Upper lobe of left lung (tissue), 6 donors: Measurements from ENCODE around the gene CIITA. TPM values are rescaled to one million over a fixed set of nuclear protein-coding genes. Genes with fewer than 3 reads are reported as not detected.
"Not testable (repeated sequence)": the region's sequence is repeated elsewhere in the genome, so short reads cannot be mapped to it uniquely, and the experiment has no call there.

Experiments used
- ATAC-seq, 2 donors: fragments of 200-7000 bp; cut with Tn5 transposase; one replicate each; pipeline ENCODE4 v1.9.1; 2022; ENCODE audit warnings: mild to moderate bottlenecking in 2 of 2, moderate library complexity in 2 of 2; ENCODE audit not compliant: low FRiP score in 2 of 2
- DNase-seq, 2 donors: peaks; one replicate each; pipeline ENCODE4 v3.0.0-alpha.2; 2019 to 2020
- H3K27ac ChIP-seq, 4 donors: fragments of 200-600 bp; sonication (generic); one replicate each; pipeline ENCODE4 v1.5.1; 2016 to 2019
- H3K27me3 ChIP-seq, 4 donors: fragments of 200-600 bp; sonication (generic); one replicate each; pipeline ENCODE4 v1.5.1; 2017 to 2019
- H3K36me3 ChIP-seq, 4 donors: fragments of 200-600 bp; sonication (generic); one replicate each; pipeline ENCODE4 v1.5.1; 2016 to 2019
- H3K4me1 ChIP-seq, 4 donors: fragments of 200-600 bp; sonication (generic); one replicate each; pipeline ENCODE4 v1.5.1; 2018 to 2019
- H3K4me3 ChIP-seq, 4 donors: fragments of 200-600 bp; sonication (generic); one replicate each; pipeline ENCODE4 v1.5.1; 2017 to 2019; ENCODE audit warnings: mild to moderate bottlenecking in 2 of 4, moderate library complexity in 1 of 4
- H3K9me3 ChIP-seq, 4 donors: fragments of 200-600 bp; sonication (generic); one replicate each; pipeline ENCODE4 v1.5.1; 2018 to 2019
- EP300 ChIP-seq, 4 donors: sonication (generic); formaldehyde crosslinking; IDR thresholded peaks; one replicate each; pipeline ENCODE4 v1.5.1; 2017; ENCODE audit warnings: antibody characterized with exemption in 4 of 4, control low read depth in 2 of 4
- POLR2A ChIP-seq, 4 donors: fragments of 450-650 bp; IDR thresholded peaks; one replicate each; pipeline ENCODE4 v1.5.1; 2016 to 2017; ENCODE audit warnings: antibody characterized with exemption in 4 of 4, mild to moderate bottlenecking in 2 of 4
- POLR2AphosphoS5 ChIP-seq, 2 donors: sonication (generic); formaldehyde crosslinking; IDR thresholded peaks; one replicate each; pipeline ENCODE4 v1.5.1; 2017; ENCODE audit warnings: antibody characterized with exemption in 2 of 2
- WGBS, 2 donors: methylation state at CpG; one replicate each; pipeline ENCODE4 v1.1.5; 2017 to 2018; 5-methylcytosine and 5-hydroxymethylcytosine counted together
- total RNA-seq, 6 donors: library from RNA; depleted of rRNA in 4 of 6; stranded (reverse); fragments of >200 nt in 4 of 6; gene quantifications; one replicate each; pipeline versions ENCODE4 v1.1.0 to v1.2.1, GENCODE V29; 2016 to 2021
- TF ChIP-seq, protein P1 (sequence below), 6 experiments: fragments of 450-650 bp in 4 of 6; fragments of 200-600 bp in 2 of 6; sonication (generic) in 2 of 6; IDR thresholded peaks; one replicate each; pipeline ENCODE4 v1.5.1; 2016 to 2019; ENCODE audit warnings: antibody characterized with exemption in 6 of 6
- donor health status: DM: no; HTN: no; CAD: no; lungs with moderate emphysema.
- donor health status: DM: no; HTN: yes; CAD: no; lungs with severe emphysema.

CIITA gene
- total RNA-seq, 6 donors from 2014 or later: 27.2 to 145 (median 83.2) TPM

DNA sequence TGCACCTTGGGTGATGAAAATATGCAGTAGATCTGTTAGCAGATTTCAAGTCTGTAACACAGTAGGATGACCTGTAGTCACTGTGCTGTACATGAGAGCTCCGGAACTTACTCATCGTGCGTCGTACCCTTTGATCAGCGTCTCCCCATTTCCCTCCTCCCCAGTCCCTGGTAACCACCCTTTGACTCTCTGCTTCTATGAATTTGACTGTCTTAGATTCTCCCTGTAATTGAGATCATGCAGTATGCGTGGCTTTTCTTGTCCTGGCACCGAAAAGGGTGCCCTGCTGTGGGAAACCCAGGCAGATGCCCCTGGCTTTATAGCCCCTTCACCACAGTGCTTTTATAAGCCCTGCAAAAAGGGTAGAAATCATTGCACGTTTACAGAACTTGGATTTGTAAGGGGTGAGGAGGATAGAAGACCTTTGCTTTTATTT is 87.9 kb downstream of the CIITA start:
- 76 to 78% methylated on average over 8 of the region's 8 CpGs for WGBS, 2 donors
- DNase-seq (no peak), ATAC-seq (no peak)
- Histone ChIP-seq H3K9me3 (no peaks in the 10 kb centered on the region), H3K4me3 (no peak overlapping the region), H3K36me3 (peaks cover 1 to 38% (median 31%) of the 10 kb centered on the region in 4 donors), H3K27ac (no peak overlapping the region), H3K27me3 (no peaks in the 10 kb centered on the region), H3K4me1 (peaks cover 4 to 8% (median 6%) of the 10 kb centered on the region in 4 donors)
- no peak for TF ChIP-seq POLR2A (IDR thresholded peaks at IDR 0.05)
- TF ChIP-seq, protein P1, sequence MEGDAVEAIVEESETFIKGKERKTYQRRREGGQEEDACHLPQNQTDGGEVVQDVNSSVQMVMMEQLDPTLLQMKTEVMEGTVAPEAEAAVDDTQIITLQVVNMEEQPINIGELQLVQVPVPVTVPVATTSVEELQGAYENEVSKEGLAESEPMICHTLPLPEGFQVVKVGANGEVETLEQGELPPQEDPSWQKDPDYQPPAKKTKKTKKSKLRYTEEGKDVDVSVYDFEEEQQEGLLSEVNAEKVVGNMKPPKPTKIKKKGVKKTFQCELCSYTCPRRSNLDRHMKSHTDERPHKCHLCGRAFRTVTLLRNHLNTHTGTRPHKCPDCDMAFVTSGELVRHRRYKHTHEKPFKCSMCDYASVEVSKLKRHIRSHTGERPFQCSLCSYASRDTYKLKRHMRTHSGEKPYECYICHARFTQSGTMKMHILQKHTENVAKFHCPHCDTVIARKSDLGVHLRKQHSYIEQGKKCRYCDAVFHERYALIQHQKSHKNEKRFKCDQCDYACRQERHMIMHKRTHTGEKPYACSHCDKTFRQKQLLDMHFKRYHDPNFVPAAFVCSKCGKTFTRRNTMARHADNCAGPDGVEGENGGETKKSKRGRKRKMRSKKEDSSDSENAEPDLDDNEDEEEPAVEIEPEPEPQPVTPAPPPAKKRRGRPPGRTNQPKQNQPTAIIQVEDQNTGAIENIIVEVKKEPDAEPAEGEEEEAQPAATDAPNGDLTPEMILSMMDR (IDR thresholded peaks at IDR 0.05): no peak
- no peak for TF ChIP-seq POLR2AphosphoS5 (IDR thresholded peaks at IDR 0.05)
- no peak for TF ChIP-seq EP300 (IDR thresholded peaks at IDR 0.05)

DNA sequence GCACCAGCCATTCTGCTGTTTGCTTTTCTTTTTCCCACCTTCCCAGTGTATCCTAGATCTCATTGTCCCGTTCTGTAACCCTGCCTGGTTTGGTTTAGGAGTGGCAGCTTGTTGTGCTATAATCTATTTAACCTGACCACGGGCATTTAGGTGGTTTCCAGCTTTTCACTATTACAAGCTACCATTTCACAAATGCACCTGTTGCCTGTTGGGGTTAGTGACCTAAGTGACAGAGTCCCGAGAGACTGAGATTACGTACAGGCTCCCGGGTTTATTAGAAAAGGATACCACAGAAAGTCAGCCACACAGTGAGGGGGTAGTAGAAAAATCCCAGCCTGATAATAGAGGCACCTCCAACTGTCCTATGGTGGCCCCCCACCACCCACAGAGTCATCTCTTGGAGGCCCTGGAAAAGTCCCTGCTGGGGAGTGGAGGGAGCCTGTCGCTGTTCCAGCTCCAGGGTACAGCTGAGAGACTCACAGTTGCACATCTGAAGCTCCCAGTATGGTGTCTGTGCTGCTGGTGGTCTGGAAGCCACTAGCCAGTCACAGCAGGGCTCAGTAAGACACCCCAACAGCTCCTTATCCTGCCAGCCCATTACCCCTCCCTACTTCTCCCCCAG is 88.5 kb downstream of the CIITA start:
- DNase-seq (no peak), ATAC-seq (no peak)
- TF ChIP-seq EP300 (IDR thresholded peaks at IDR 0.05) (no peak), POLR2A (IDR thresholded peaks at IDR 0.05) (no peak), POLR2AphosphoS5 (IDR thresholded peaks at IDR 0.05) (no peak)
- TF ChIP-seq, protein P1 (IDR thresholded peaks at IDR 0.05): no peak
- Histone ChIP-seq H3K27ac (no peak overlapping the region), H3K9me3 (no peaks in the 10 kb centered on the region), H3K36me3 (peaks cover 4 to 45% (median 32%) of the 10 kb centered on the region in 4 donors), H3K4me1 (peaks cover 4 to 8% (median 6%) of the 10 kb centered on the region in 4 donors), H3K4me3 (no peak overlapping the region), H3K27me3 (no peaks in the 10 kb centered on the region)
- WGBS, 2 donors: 76 to 80% methylated on average over 5 to 6 of the region's 6 CpGs

DNA sequence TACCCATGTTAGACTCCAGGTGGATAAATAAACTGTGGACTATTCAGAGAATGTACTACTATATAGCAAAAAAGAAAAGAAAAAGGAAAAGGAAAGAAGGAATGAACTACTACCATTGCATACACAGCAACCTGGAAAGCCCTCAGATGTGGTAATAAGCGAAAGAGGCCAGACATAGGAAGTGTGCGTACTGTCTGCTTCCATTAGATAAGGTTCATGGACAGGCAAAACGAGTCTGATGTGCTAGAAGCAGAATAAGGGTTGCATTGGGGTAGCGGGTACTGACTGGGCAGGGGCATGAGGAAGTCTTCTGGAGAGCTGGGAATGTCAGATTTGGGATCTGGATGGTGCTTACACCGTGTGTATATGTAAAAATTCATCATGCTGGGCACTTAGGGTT is 89.1 kb downstream of the CIITA start:
- 68 to 80% methylated on average over 5 of the region's 5 CpGs for WGBS, 2 donors
- Histone ChIP-seq H3K36me3 (peaks cover 6 to 50% (median 37%) of the 10 kb centered on the region in 4 donors), H3K4me1 (peaks cover 4 to 8% (median 6%) of the 10 kb centered on the region in 4 donors), H3K27me3 (no peaks in the 10 kb centered on the region), H3K9me3 (no peaks in the 10 kb centered on the region), H3K27ac (no peak overlapping the region), H3K4me3 (no peak overlapping the region)
- ATAC-seq (no peak), DNase-seq (no peak)
- TF ChIP-seq POLR2AphosphoS5 (IDR thresholded peaks at IDR 0.05) (no peak), EP300 (IDR thresholded peaks at IDR 0.05) (no peak), POLR2A (IDR thresholded peaks at IDR 0.05) (no peak)
- TF ChIP-seq, protein P1 (IDR thresholded peaks at IDR 0.05): no peak

DNA sequence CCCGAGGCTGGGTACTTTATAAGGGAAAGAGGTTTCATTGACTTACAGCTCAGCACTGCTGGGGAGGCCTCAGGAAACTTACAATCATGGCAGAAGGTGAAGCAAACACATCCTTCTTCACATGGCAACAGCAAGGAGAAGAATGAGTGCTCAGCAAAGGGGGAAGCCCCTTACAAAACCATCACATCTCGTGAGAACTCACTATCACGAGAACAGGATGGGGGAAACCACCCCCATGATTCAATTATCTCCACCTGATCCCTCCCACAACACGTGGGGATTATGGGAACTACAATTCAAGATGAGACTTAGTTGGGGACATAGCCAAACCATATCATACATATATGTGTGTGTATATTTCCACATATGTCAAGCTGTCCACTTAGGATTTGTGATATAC is 89.6 kb downstream of the CIITA start:
- not testable (repeated sequence) for DNase-seq, H3K9me3 ChIP-seq, H3K27ac ChIP-seq, ATAC-seq, H3K4me3 ChIP-seq, H3K4me1 ChIP-seq, H3K27me3 ChIP-seq
- H3K36me3 ChIP-seq: peaks cover 7 to 53% (median 38%) of the 10 kb centered on the region in 4 donors
- WGBS, 2 donors: 47 to 59% methylated on average over 4 of the region's 4 CpGs

DNA sequence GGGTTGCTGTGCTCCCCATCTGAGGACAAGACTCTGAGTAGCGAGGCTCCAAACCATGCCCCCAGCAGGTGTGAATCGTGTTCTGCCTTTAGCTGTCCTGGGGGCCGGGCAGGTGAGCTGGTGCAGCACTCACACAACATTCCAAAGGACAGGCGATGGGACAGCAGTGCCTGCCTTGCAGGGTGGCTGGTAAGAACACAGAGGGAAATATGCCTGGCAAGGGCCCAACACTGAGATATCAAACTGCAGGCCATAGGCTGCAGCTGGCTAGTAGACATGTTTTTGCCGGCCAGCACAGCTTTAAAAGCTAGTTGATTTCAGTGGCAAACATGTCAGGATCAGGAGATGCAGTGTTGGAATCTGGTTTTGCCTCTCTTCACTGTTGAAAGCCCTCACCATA is 91.0 kb downstream of the CIITA start:
- Histone ChIP-seq H3K9me3 (no peaks in the 10 kb centered on the region), H3K4me1 (peaks cover 4 to 12% (median 8%) of the 10 kb centered on the region in 4 donors), H3K36me3 (peaks cover 7 to 55% (median 31%) of the 10 kb centered on the region in 4 donors), H3K27ac (no peak overlapping the region), H3K4me3 (no peak overlapping the region), H3K27me3 (no peaks in the 10 kb centered on the region)
- no peak for DNase-seq
- 49 to 89% methylated on average over 3 to 5 of the region's 5 CpGs for WGBS, 2 donors
- TF ChIP-seq POLR2A (IDR thresholded peaks at IDR 0.05): no peak
- TF ChIP-seq EP300 (IDR thresholded peaks at IDR 0.05): no peak
- TF ChIP-seq, protein P1 (IDR thresholded peaks at IDR 0.05): no peak
- TF ChIP-seq POLR2AphosphoS5 (IDR thresholded peaks at IDR 0.05): no peak
- no peak for ATAC-seq
